Epithelial cell of esophagus (primary cell): Measurements from ENCODE around the gene KCNMA1.

Experiments used
- DNase-seq: peaks from one replicate; pipeline ENCODE4 v3.0.0; 2010; ENCODE audit warnings: low read depth
- H3K4me3 ChIP-seq: 2 replicates; pipeline ENCODE4 v1.5.1; 2011; ENCODE audit warnings: mild to moderate bottlenecking, low read length, control low read depth
- TF ChIP-seq, protein P1 (sequence below): IDR thresholded peaks from 2 replicates; pipeline ENCODE4 v1.5.1; 2011; ENCODE audit warnings: low read depth, mild to moderate bottlenecking, low read length, control low read depth, inconsistent platforms; ENCODE audit not compliant: insufficient read depth; ENCODE audit errors: missing control alignments

KCNMA1 gene

DNA sequence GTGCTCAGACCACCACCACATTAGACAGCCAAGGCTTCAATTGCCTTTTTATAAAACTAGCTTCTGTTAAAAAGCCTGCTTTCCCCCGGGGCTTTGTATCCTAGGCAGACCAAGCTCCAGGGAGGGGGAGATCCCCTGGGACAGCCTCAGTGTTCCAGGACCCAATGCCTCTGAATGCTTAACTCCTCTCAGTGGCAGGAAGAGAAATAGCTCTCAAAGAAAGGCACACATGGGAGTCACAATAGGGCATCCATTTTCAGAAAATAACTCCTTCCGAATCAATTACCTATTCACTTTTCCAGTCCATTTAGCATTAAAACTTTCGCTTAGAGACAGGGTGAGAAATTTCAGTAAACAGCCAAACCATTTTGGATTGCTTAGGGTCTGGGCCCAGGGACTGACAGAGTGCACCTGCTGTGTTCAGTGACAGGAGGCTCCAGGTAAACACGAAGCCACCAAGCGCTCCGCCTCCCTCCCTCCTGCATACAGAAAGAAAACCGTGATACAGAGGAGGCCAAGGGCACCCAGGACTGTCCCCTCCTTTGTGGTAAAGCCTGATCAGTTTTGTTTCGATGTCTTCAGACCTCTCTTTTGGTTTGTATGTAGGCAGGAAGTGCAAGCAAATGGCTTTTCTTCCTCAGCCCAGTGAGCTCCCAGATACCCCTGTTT lies 599.7 kb downstream of the KCNMA1 start:
- TF ChIP-seq, protein P1, sequence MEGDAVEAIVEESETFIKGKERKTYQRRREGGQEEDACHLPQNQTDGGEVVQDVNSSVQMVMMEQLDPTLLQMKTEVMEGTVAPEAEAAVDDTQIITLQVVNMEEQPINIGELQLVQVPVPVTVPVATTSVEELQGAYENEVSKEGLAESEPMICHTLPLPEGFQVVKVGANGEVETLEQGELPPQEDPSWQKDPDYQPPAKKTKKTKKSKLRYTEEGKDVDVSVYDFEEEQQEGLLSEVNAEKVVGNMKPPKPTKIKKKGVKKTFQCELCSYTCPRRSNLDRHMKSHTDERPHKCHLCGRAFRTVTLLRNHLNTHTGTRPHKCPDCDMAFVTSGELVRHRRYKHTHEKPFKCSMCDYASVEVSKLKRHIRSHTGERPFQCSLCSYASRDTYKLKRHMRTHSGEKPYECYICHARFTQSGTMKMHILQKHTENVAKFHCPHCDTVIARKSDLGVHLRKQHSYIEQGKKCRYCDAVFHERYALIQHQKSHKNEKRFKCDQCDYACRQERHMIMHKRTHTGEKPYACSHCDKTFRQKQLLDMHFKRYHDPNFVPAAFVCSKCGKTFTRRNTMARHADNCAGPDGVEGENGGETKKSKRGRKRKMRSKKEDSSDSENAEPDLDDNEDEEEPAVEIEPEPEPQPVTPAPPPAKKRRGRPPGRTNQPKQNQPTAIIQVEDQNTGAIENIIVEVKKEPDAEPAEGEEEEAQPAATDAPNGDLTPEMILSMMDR, result no peak
- no peak for DNase-seq
- H3K4me3 ChIP-seq, result no peak overlapping the region

- TF ChIP-seq, protein P1, result peak; percentile 55
- H3K4me3 ChIP-seq, result no peak overlapping the region
- peak; percentile 53 for DNase-seq
Measured at GRCh38 chr10:77036993-77037734, 600.4 kb downstream of the KCNMA1 start.

GRCh38 chr10:77036276-77036675 lies 601.3 kb downstream of the KCNMA1 start:
- H3K4me3 ChIP-seq, result no peak overlapping the region
- no peak for DNase-seq
- TF ChIP-seq, protein P1, result no peak

DNA sequence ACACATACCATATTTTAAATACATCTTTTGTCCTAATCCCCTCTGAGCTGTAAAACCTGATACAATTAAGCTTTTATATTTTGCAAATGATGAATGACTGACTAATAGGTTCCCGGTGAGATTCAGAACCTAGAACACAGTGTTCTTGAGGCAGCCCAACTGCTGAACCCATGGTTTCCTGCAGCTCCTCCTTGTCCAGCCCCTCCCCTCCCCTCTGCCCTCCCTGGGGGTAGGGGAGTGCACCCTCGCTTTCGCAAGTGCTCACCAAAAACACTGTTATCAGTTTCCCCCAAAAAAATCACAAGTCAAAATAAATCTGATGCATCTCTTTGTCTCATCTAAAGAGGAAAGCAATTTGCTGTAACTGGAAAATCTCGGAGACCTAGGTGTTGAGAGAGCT lies 602.8 kb downstream of the KCNMA1 start:
- no peak overlapping the region for H3K4me3 ChIP-seq
- DNase-seq, result no peak
- TF ChIP-seq, protein P1, result no peak

- H3K4me3 ChIP-seq, result no peak overlapping the region
- TF ChIP-seq, protein P1, result no peak
- DNase-seq, result no peak
Measured at GRCh38 chr10:77034240-77034639, 603.4 kb downstream of the KCNMA1 start.

DNA sequence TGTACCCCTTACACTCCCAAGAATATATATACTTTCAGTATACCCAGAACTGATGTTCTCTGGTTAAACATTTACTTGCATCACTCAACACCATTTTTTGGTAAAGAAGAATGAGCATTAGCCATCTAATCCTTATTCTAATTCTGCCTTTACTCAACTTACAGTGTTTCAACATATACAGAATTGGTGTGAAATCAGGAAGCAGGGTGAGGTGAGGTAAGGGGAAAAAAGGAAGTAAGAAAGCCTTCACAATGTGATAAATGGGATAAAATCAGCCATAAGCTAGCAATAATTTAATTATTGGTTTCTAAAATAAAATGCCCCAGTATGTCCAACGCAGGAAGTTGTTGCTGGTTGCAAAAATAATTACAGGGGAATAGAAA lies 605.4 kb downstream of the KCNMA1 start:
- no peak for DNase-seq
- TF ChIP-seq, protein P1, result no peak
- no peak overlapping the region for H3K4me3 ChIP-seq
